GM06990 (cell line): ENCODE data around the gene CEBPE.

Experiments
- DNase-seq: peaks from one replicate; pipeline ENCODE4 v3.0.0-alpha.2; 2011; ENCODE audit not compliant: insufficient read length; ENCODE audit errors: extremely low read depth
- H3K27me3 ChIP-seq: replicated peaks from 2 replicates; pipeline ENCODE4 v1.6.0; 2011; ENCODE audit warnings: low read length; ENCODE audit not compliant: control insufficient read depth, insufficient read depth
- H3K36me3 ChIP-seq: 2 replicates; pipeline ENCODE4 v1.5.1; 2011; ENCODE audit warnings: low read length; ENCODE audit not compliant: control insufficient read depth, insufficient read depth
- H3K4me3 ChIP-seq: replicated peaks from 2 replicates; pipeline ENCODE4 v1.5.1; 2011; ENCODE audit warnings: low read depth, mild to moderate bottlenecking, control low read depth, low read length
- CTCF ChIP-seq: IDR thresholded peaks from 2 replicates; pipeline ENCODE4 v1.5.1; 2011; ENCODE audit warnings: low read length, control low read depth, mild to moderate bottlenecking, inconsistent platforms; ENCODE audit not compliant: insufficient read depth, poor library complexity, severe bottlenecking

CEBPE gene

GRCh38 chr14:23118506-23119362 is at the start of gene CEBPE:
CEBPE (minus strand) TSS chr14:23119255; CDS start chr14:23119091, 164 bp downstream.
- Histone ChIP-seq H3K4me3 (no peak within 1 kb of the TSS), H3K27me3 (no peaks in the 10 kb centered on the region; the same call in none of the 2 replicates), H3K36me3 (no peaks in the 10 kb centered on the region)
- no peak for TF ChIP-seq CTCF
- no peak for DNase-seq

DNA sequence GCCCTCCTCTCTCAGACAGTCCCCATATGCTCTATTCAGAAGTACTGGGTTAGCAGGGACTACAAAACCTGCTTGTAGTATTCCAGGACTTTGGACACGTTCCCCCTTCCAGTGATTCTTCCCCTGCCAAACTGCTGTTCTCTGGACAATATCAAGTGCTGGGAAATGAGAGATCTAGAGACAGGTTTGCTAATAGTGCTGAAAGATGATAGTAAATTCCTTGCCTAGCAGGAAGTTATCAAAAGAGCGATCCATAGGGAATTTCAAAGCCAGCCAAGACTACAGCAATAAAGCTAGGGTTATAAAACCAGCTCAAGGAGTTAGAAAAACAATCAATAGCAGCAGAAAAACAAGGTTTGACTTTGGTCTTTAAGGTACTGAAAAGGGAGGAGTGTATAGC is 49.2 kb upstream of the CEBPE start:
- TF ChIP-seq CTCF: no peak
- Histone ChIP-seq H3K27me3 (peaks cover 2% of the 10 kb centered on the region; the same call in 1 of the 2 replicates), H3K36me3 (no peaks in the 10 kb centered on the region), H3K4me3 (no peak overlapping the region)
- no peak for DNase-seq

- TF ChIP-seq CTCF: no peak
- peaks cover 2% of the 10 kb centered on the region; the same call in 1 of the 2 replicates for H3K27me3 ChIP-seq
- no peaks in the 10 kb centered on the region for H3K36me3 ChIP-seq
- no peak for DNase-seq
- no peak overlapping the region for H3K4me3 ChIP-seq
Observed at GRCh38 chr14:23167116-23167847, 48.2 kb upstream of the CEBPE start.

DNA sequence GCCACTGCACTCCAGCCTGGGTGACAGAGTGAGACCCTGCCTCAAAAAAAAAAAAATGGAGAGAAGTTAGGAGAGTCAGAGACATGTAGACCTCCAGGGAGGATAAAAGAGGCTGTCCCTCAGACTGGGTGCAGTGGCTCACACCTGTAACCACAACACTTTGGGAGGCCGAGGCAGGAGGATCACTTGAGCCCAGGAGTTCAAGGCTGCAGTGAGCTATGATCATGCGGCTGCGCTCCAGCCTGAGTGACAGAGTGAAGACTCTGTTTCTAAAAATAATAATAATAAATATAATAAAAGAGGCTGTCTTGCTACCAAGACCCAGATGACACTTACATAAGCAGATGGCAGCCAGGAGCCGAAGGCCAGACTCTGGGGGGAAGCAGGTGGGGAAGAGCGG is 45.9 kb upstream of the CEBPE start:
- Histone ChIP-seq H3K4me3 (no peak overlapping the region), H3K36me3 (no peaks in the 10 kb centered on the region), H3K27me3 (peaks cover 2% of the 10 kb centered on the region; the same call in 1 of the 2 replicates)
- DNase-seq: no peak
- no peak for TF ChIP-seq CTCF

DNA sequence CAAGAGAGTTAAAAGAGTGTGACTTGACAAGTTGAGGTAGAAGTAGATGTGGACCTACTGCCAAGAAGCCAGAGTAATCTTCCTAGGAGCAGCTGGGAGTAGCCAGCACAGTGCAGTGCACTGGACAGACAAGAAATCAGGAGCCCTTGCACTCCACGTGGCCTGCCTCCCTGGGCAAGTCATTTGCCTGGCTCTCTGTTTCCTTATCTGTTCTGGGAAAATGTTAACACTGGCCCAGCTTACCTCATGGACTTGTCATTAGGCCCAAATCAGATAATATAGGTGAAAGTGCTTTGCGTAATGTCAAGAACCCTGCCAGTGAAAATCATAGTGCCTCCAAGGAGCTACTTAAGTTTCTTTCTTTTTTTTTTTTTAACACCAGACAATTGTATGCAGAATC is 45.2 kb upstream of the CEBPE start:
- Histone ChIP-seq H3K4me3 (no peak overlapping the region), H3K36me3 (no peaks in the 10 kb centered on the region), H3K27me3 (peaks cover 2% of the 10 kb centered on the region; the same call in 1 of the 2 replicates)
- no peak for DNase-seq
- TF ChIP-seq CTCF: no peak
